ENCODE measurements around the gene NDUFS2.
"Not testable (repeated sequence)": the region's sequence is repeated elsewhere in the genome, so short reads cannot be mapped to it uniquely, and the experiment has no call there.

The NDUFS2 gene

GRCh38 chr1:161251579-161251978 lies 49.4 kb downstream of the NDUFS2 start:
- Histone ChIP-seq H3K4me3 (ENCODE audit: low read depth, low read length, poor library complexity, severe bottlenecking) (no peak overlapping the region), H4K20me1 (ENCODE audit: insufficient read depth, low read length) (no peaks in the 10 kb centered on the region), H3K79me2 (ENCODE audit: insufficient read depth, low read length) (no peaks in the 10 kb centered on the region), H3K9me3 (ENCODE audit: low read length) (no peaks in the 10 kb centered on the region), H3F3A (ENCODE audit: insufficient read depth, low read length) (no peaks in the 10 kb centered on the region), H3K9me2 (ENCODE audit: low read depth, low read length) (no peaks in the 10 kb centered on the region), H3K36me3 (ENCODE audit: insufficient read depth, low read length) (no peaks in the 10 kb centered on the region), H3K4me2 (ENCODE audit: low read length) (no peak overlapping the region), H2AFZ (ENCODE audit: low read length) (no peak overlapping the region), H3K9ac (ENCODE audit: low read length) (no peak overlapping the region), H3K27me3 (ENCODE audit: insufficient read depth, low read length) (peaks cover 6% of the 10 kb centered on the region; the same call in 1 of the 2 replicates), H3K4me1 (ENCODE audit: insufficient read depth, low read length, severe bottlenecking) (no peaks in the 10 kb centered on the region), H3K27ac (ENCODE audit: low read depth, low read length, poor library complexity, severe bottlenecking) (no peak overlapping the region)
- TF ChIP-seq EZH2 (IDR thresholded peaks at IDR 0.05; ENCODE audit: borderline replicate concordance, low read length) (no peak), CTCF (IDR thresholded peaks at IDR 0.05; ENCODE audit: low read length) (no peak)

GRCh38 chr1:161255302-161255701 lies 53.1 kb downstream of the NDUFS2 start:
- H3K4me1 ChIP-seq (ENCODE audit: insufficient read depth, low read length, severe bottlenecking): peaks cover 13% of the 10 kb centered on the region
- H4K20me1 ChIP-seq (ENCODE audit: insufficient read depth, low read length); H3F3A ChIP-seq (ENCODE audit: insufficient read depth, low read length); H3K27me3 ChIP-seq (ENCODE audit: insufficient read depth, low read length); H3K27ac ChIP-seq (ENCODE audit: low read depth, low read length, poor library complexity, severe bottlenecking); H3K79me2 ChIP-seq (ENCODE audit: insufficient read depth, low read length); H3K4me2 ChIP-seq (ENCODE audit: low read length); H3K9me3 ChIP-seq (ENCODE audit: low read length); H3K9me2 ChIP-seq (ENCODE audit: low read depth, low read length); H2AFZ ChIP-seq (ENCODE audit: low read length); H3K4me3 ChIP-seq (ENCODE audit: low read depth, low read length, poor library complexity, severe bottlenecking); H3K36me3 ChIP-seq (ENCODE audit: insufficient read depth, low read length); H3K9ac ChIP-seq (ENCODE audit: low read length): not testable (repeated sequence)

GRCh38 chr1:161255955-161256520 lies 53.9 kb downstream of the NDUFS2 start:
- not testable (repeated sequence) for H3K4me2 ChIP-seq (ENCODE audit: low read length); H4K20me1 ChIP-seq (ENCODE audit: insufficient read depth, low read length); H3K9ac ChIP-seq (ENCODE audit: low read length); H3K36me3 ChIP-seq (ENCODE audit: insufficient read depth, low read length); H3K4me3 ChIP-seq (ENCODE audit: low read depth, low read length, poor library complexity, severe bottlenecking); H3F3A ChIP-seq (ENCODE audit: insufficient read depth, low read length); H3K9me3 ChIP-seq (ENCODE audit: low read length); H3K27me3 ChIP-seq (ENCODE audit: insufficient read depth, low read length); H3K9me2 ChIP-seq (ENCODE audit: low read depth, low read length); H3K27ac ChIP-seq (ENCODE audit: low read depth, low read length, poor library complexity, severe bottlenecking); H3K79me2 ChIP-seq (ENCODE audit: insufficient read depth, low read length); H2AFZ ChIP-seq (ENCODE audit: low read length)
- peaks cover 20% of the 10 kb centered on the region for H3K4me1 ChIP-seq (ENCODE audit: insufficient read depth, low read length, severe bottlenecking)

- H2AFZ ChIP-seq (ENCODE audit: low read length); H3K4me2 ChIP-seq (ENCODE audit: low read length); H3K9ac ChIP-seq (ENCODE audit: low read length); H3K79me2 ChIP-seq (ENCODE audit: insufficient read depth, low read length); H3K4me3 ChIP-seq (ENCODE audit: low read depth, low read length, poor library complexity, severe bottlenecking); H3K36me3 ChIP-seq (ENCODE audit: insufficient read depth, low read length); H3K27ac ChIP-seq (ENCODE audit: low read depth, low read length, poor library complexity, severe bottlenecking); H3K9me2 ChIP-seq (ENCODE audit: low read depth, low read length); H3K9me3 ChIP-seq (ENCODE audit: low read length); H4K20me1 ChIP-seq (ENCODE audit: insufficient read depth, low read length); H3F3A ChIP-seq (ENCODE audit: insufficient read depth, low read length): not testable (repeated sequence)
- peaks cover 30% of the 10 kb centered on the region for H3K4me1 ChIP-seq (ENCODE audit: insufficient read depth, low read length, severe bottlenecking)
- peaks cover 12% of the 10 kb centered on the region for H3K27me3 ChIP-seq (ENCODE audit: insufficient read depth, low read length)
Measured at GRCh38 chr1:161257109-161257508, 54.9 kb downstream of the NDUFS2 start.
